Suprapubic skin (tissue), 4 donors: ENCODE data around the gene NAPB.

Experiments
- EP300 ChIP-seq: sonication (generic); formaldehyde crosslinking; IDR thresholded peaks from one replicate; pipeline ENCODE4 v1.6.1; 2017; ENCODE audit warnings: antibody characterized with exemption
- POLR2A ChIP-seq, 2 donors: fragments of 450-650 bp; IDR thresholded peaks; one replicate each; pipeline ENCODE4 v1.6.1; 2017; ENCODE audit warnings: antibody characterized with exemption in 2 of 2, mild to moderate bottlenecking in 2 of 2, moderate library complexity in 2 of 2
- POLR2AphosphoS5 ChIP-seq, 3 donors: sonication (generic); formaldehyde crosslinking; IDR thresholded peaks; one replicate each; pipeline ENCODE4 v1.6.1; 2017; ENCODE audit warnings: antibody characterized with exemption in 3 of 3
- TF ChIP-seq, protein P1 (sequence below), 2 donors: fragments of 200-600 bp in 1 of 2; fragments of 450-650 bp in 1 of 2; sonication (generic) in 1 of 2; IDR thresholded peaks; one replicate each; pipeline ENCODE4 v1.5.1; 2016 to 2019; ENCODE audit warnings: antibody characterized with exemption in 2 of 2, mild to moderate bottlenecking in 1 of 2, moderate library complexity in 1 of 2

DNA sequence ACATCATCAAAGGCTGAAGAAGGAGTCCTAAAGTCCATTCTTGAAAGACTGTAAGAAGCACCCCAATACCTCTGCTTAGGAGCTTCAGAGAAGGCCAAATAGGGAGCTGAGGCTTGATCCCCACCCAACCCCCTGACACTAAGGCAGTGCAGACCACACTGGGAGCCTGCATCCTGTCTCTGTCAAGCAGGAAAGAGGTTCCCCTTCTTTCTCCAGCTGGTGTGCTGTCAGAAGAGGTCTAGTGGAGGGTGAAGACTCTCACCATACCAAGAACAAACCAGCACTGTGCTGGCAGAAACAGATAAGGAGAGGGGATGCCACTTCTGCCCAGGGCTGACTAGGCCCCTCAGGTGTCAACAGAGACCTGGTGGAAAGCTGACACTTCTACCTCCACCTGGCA, 39.4 kb downstream of the NAPB start:
- no peak for TF ChIP-seq POLR2A (IDR thresholded peaks at IDR 0.05)
- TF ChIP-seq, protein P1, sequence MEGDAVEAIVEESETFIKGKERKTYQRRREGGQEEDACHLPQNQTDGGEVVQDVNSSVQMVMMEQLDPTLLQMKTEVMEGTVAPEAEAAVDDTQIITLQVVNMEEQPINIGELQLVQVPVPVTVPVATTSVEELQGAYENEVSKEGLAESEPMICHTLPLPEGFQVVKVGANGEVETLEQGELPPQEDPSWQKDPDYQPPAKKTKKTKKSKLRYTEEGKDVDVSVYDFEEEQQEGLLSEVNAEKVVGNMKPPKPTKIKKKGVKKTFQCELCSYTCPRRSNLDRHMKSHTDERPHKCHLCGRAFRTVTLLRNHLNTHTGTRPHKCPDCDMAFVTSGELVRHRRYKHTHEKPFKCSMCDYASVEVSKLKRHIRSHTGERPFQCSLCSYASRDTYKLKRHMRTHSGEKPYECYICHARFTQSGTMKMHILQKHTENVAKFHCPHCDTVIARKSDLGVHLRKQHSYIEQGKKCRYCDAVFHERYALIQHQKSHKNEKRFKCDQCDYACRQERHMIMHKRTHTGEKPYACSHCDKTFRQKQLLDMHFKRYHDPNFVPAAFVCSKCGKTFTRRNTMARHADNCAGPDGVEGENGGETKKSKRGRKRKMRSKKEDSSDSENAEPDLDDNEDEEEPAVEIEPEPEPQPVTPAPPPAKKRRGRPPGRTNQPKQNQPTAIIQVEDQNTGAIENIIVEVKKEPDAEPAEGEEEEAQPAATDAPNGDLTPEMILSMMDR (IDR thresholded peaks at IDR 0.05): no peak
- TF ChIP-seq EP300: no peak
- TF ChIP-seq POLR2AphosphoS5 (IDR thresholded peaks at IDR 0.05): no peak
